HG03095 (cell line): Measurements from ENCODE around the gene TSPAN14.

Source experiments
- ATAC-seq: cut with Tn5 transposase; IDR thresholded peaks from one replicate; pipeline ENCODE4 v1.9.1; 2021; ENCODE audit warnings: moderate library complexity; ENCODE audit not compliant: unreplicated experiment

The TSPAN14 gene

GRCh38 chr10:80580638-80581468 is 126.7 kb downstream of the TSPAN14 start:
- ATAC-seq: no peak

- no peak for ATAC-seq
Observed at GRCh38 chr10:80581469-80581835, 127.3 kb downstream of the TSPAN14 start.

- no peak for ATAC-seq
Observed at GRCh38 chr10:80582286-80582960, 128.3 kb downstream of the TSPAN14 start.
